Glutamatergic neuron (in vitro differentiated cells): ENCODE measurements around the gene MDK. TPM values are rescaled to one million over a fixed set of nuclear protein-coding genes. Genes with fewer than 3 reads are reported as not detected.
A peak's percentile ranks its signal among the peaks of the same experiment; 100 is the strongest.

ENCODE experiments used
- DNase-seq: peaks from one replicate; pipeline ENCODE4 v3.0.0; 2022
- H3K27ac Mint-ChIP-seq: one replicate; pipeline ENCODE4 v1.8.0; 2020; ENCODE audit warnings: mild to moderate bottlenecking, mixed read lengths, inconsistent platforms; ENCODE audit not compliant: unreplicated experiment
- H3K27me3 Mint-ChIP-seq: one replicate; pipeline ENCODE4 v1.8.0; 2020; ENCODE audit warnings: mild to moderate bottlenecking, moderate library complexity, mixed read lengths, inconsistent platforms; ENCODE audit not compliant: unreplicated experiment
- H3K36me3 Mint-ChIP-seq: one replicate; pipeline ENCODE4 v1.8.0; 2020; ENCODE audit warnings: mild to moderate bottlenecking, mixed read lengths, inconsistent platforms; ENCODE audit not compliant: unreplicated experiment
- H3K4me1 Mint-ChIP-seq: one replicate; pipeline ENCODE4 v1.8.0; 2020; ENCODE audit warnings: mild to moderate bottlenecking, low read depth, mixed read lengths, inconsistent platforms; ENCODE audit not compliant: unreplicated experiment
- H3K4me3 Mint-ChIP-seq: one replicate; pipeline ENCODE4 v1.8.0; 2020; ENCODE audit warnings: mild to moderate bottlenecking, mixed read lengths, inconsistent platforms; ENCODE audit not compliant: unreplicated experiment
- H3K9me3 Mint-ChIP-seq: one replicate; pipeline ENCODE4 v1.8.0; 2020; ENCODE audit warnings: mild to moderate bottlenecking, moderate library complexity, mixed read lengths, inconsistent platforms; ENCODE audit not compliant: unreplicated experiment
- CTCF ChIP-seq: fragments of 200-600 bp; sonication (generic); IDR thresholded peaks from one replicate; pipeline ENCODE4 v1.5.0; 2021; ENCODE audit not compliant: partially characterized antibody, unreplicated experiment
- total RNA-seq: library from RNA; stranded (reverse); fragmentation: NEBNext Ultra II Directional; extraction: Animal tissue kit (Norgen Biotek cat#: 25700); gene quantifications from one replicate; pipeline ENCODE4 v1.2.1, GENCODE V29; 2021; ENCODE audit not compliant: unreplicated experiment

Gene MDK
- total RNA-seq, 1 donor from 2014 or later = 846 TPM

GRCh38 chr11:46347637-46348311 lies 33.7 kb upstream of the MDK start:
- peaks cover 4% of the 10 kb centered on the region for H3K9me3 Mint-ChIP-seq
- peak overlapping the region; percentile 88 for H3K4me3 Mint-ChIP-seq
- TF ChIP-seq CTCF = no peak
- H3K27me3 Mint-ChIP-seq = peaks cover 14% of the 10 kb centered on the region
- DNase-seq = no peak
- no peak overlapping the region for H3K27ac Mint-ChIP-seq
- peaks cover 37% of the 10 kb centered on the region for H3K4me1 Mint-ChIP-seq
- peaks cover 6% of the 10 kb centered on the region for H3K36me3 Mint-ChIP-seq

- peaks cover 11% of the 10 kb centered on the region for H3K27me3 Mint-ChIP-seq
- no peak for DNase-seq
- peaks cover 6% of the 10 kb centered on the region for H3K36me3 Mint-ChIP-seq
- H3K9me3 Mint-ChIP-seq = peaks cover 4% of the 10 kb centered on the region
- H3K4me1 Mint-ChIP-seq = peaks cover 29% of the 10 kb centered on the region
- no peak for TF ChIP-seq CTCF
- H3K27ac Mint-ChIP-seq = no peak overlapping the region
- peak overlapping the region; percentile 88 for H3K4me3 Mint-ChIP-seq
These were observed 32.7 kb upstream of the MDK start for GRCh38 chr11:46348566-46349401.

- H3K4me3 Mint-ChIP-seq = no peak overlapping the region
- H3K9me3 Mint-ChIP-seq = peaks cover 4% of the 10 kb centered on the region
- peaks cover 6% of the 10 kb centered on the region for H3K36me3 Mint-ChIP-seq
- peaks cover 9% of the 10 kb centered on the region for H3K27me3 Mint-ChIP-seq
- peaks cover 26% of the 10 kb centered on the region for H3K4me1 Mint-ChIP-seq
- DNase-seq = no peak
- no peak for TF ChIP-seq CTCF
- H3K27ac Mint-ChIP-seq = no peak overlapping the region
These were observed 30.8 kb upstream of the MDK start for GRCh38 chr11:46350695-46351094.

GRCh38 chr11:46351148-46351547 lies 30.3 kb upstream of the MDK start:
- no peak for DNase-seq
- H3K4me1 Mint-ChIP-seq = peaks cover 28% of the 10 kb centered on the region
- H3K9me3 Mint-ChIP-seq = peaks cover 4% of the 10 kb centered on the region
- H3K27ac Mint-ChIP-seq = no peak overlapping the region
- peaks cover 6% of the 10 kb centered on the region for H3K36me3 Mint-ChIP-seq
- no peak for TF ChIP-seq CTCF
- H3K4me3 Mint-ChIP-seq = no peak overlapping the region
- H3K27me3 Mint-ChIP-seq = peaks cover 9% of the 10 kb centered on the region

- no peak for DNase-seq
- Mint-ChIP-seq H3K4me3 (no peak overlapping the region), H3K9me3 (peaks cover 4% of the 10 kb centered on the region), H3K27ac (no peak overlapping the region), H3K4me1 (peaks cover 27% of the 10 kb centered on the region), H3K36me3 (peaks cover 3% of the 10 kb centered on the region), H3K27me3 (peaks cover 8% of the 10 kb centered on the region)
- no peak for TF ChIP-seq CTCF
These were observed 29.9 kb upstream of the MDK start for GRCh38 chr11:46351606-46352005.
